BE2C (cell line): ENCODE results near the gene ATP1A2.

ENCODE experiments used
- DNase-seq: peaks from one replicate; pipeline ENCODE4 v3.0.0-alpha.2; 2020
- H3K27me3 ChIP-seq: fragments of 250-450 bp; sonication (Bioruptor Pico); 2 replicates; pipeline ENCODE4 v1.5.1; 2020; ENCODE audit warnings: mild to moderate bottlenecking
- H3K36me3 ChIP-seq: fragments of 250-450 bp; sonication (Bioruptor Pico); 2 replicates; pipeline ENCODE4 v1.5.1; 2020; ENCODE audit warnings: mild to moderate bottlenecking
- H3K4me1 ChIP-seq: fragments of 250-450 bp; sonication (Bioruptor Pico); 2 replicates; pipeline ENCODE4 v1.5.1; 2020
- H3K4me3 ChIP-seq: 2 replicates; pipeline ENCODE4 v1.5.1; 2011; ENCODE audit warnings: low read depth, low read length
- H3K9me3 ChIP-seq: fragments of 250-450 bp; sonication (Bioruptor Pico); 2 replicates; pipeline ENCODE4 v1.5.1; 2020
- TF ChIP-seq, protein P1 (sequence below): IDR thresholded peaks from 2 replicates; pipeline ENCODE4 v1.5.1; 2012; ENCODE audit warnings: mild to moderate bottlenecking, low read depth, low read length

ATP1A2 gene

DNA sequence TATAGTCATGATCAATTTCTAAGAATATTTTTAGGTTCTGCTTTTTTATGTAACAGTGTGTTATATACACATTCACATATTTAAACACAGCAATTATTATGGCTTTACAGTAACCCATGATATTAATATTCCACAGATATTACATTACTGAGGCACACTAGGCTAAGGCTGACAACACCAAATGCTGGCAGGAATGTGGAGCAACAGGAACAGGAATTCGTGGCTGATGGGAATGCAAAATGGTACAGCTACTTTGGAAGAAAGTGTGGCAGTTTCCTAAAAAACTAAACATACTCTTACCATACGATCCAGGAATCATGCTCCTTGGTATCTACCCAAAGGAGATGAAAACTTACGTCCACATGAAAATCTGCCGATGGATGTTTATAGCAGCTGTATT, 36.1 kb upstream of the ATP1A2 start:
- no peak for DNase-seq
- Histone ChIP-seq H3K36me3 (no peaks in the 10 kb centered on the region), H3K27me3 (peaks cover 89% of the 10 kb centered on the region), H3K4me1 (no peaks in the 10 kb centered on the region), H3K9me3 (no peaks in the 10 kb centered on the region; the same call in 1 of the 2 replicates), H3K4me3 (no peak overlapping the region)
- TF ChIP-seq, protein P1, sequence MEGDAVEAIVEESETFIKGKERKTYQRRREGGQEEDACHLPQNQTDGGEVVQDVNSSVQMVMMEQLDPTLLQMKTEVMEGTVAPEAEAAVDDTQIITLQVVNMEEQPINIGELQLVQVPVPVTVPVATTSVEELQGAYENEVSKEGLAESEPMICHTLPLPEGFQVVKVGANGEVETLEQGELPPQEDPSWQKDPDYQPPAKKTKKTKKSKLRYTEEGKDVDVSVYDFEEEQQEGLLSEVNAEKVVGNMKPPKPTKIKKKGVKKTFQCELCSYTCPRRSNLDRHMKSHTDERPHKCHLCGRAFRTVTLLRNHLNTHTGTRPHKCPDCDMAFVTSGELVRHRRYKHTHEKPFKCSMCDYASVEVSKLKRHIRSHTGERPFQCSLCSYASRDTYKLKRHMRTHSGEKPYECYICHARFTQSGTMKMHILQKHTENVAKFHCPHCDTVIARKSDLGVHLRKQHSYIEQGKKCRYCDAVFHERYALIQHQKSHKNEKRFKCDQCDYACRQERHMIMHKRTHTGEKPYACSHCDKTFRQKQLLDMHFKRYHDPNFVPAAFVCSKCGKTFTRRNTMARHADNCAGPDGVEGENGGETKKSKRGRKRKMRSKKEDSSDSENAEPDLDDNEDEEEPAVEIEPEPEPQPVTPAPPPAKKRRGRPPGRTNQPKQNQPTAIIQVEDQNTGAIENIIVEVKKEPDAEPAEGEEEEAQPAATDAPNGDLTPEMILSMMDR = no peak

DNA sequence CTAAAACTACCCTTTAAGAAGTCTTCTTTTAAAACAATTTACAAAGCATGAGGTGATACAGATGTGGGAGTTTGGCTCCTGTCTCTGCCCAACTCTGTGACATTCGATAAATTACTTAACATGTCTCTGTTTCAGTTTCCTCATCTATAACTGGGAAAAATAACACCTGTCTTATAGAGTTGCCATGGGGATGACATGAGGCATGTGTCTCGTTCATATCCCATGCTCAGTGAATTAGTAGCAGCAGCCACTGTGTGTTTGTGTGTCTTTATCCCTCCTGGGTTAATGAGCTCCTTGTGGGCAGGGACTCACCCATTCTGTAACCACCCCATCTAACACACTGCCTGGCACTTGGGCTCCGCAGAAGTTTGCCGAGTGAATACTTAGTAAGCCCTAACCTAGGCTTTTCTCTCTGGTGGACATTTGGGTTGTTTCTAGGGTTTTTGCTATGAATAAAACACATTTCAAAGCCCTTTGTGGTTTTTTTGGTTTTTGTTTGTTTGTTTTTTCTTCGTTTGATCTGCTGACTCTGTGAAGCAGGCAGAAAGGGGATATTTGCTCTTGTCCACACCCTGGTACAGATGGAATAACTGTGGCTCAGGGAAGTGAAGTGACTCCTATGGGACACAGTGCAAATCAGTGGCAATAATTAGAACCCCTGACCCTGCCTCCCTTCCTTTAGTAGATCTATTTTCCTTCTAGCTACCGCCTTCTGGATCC, 35.0 kb upstream of the ATP1A2 start:
- H3K4me3 ChIP-seq = no peak overlapping the region
- H3K9me3 ChIP-seq = no peaks in the 10 kb centered on the region; the same call in 1 of the 2 replicates
- H3K36me3 ChIP-seq = no peaks in the 10 kb centered on the region
- no peak for DNase-seq
- TF ChIP-seq, protein P1 = no peak
- no peaks in the 10 kb centered on the region for H3K4me1 ChIP-seq
- H3K27me3 ChIP-seq = peaks cover 81% of the 10 kb centered on the region

DNA sequence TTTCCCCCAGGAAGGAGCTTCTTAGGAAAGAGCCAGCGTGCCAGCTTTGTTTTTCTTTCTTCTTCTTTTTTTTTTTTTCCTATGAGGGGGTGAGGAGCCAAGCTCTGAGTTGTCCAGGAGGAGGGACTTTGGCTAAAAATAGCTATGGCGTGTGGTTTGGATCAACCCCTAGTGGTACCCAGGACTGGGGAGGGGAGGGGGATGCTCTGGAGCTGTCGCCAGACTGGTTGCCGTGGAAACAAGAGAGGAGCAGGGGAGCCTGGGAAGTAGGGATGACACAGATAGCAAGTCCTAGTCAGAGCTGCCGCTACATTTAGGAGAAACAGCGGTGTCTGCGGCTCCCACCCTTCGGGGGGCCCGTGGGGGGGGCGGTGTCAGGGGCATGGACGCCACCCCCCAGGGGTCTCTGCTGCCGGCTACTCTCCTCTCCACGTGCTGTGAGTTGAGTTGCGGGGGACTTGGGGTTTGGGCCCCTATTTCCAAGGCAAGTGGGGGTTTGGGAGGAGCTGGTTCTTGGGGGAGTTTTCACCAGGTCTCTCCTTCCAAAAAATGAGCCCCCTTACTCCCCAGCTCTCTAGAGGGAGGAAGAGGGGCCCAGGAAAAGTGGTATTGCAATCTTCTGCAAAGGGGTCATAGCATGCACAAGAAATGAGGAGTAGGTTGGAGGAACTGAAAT, 34.2 kb upstream of the ATP1A2 start, which contains the start of gene KCNJ9:
Gene KCNJ9, plus strand, starts transcription at position 278 of the 676 bp plus-strand sequence. CDS start 2,493 bp downstream, outside the sequence.
- H3K27me3 ChIP-seq = peaks cover 72% of the 10 kb centered on the region
- no peak within 1 kb of the TSS for H3K4me3 ChIP-seq
- TF ChIP-seq, protein P1 = no peak
- H3K4me1 ChIP-seq = no peaks in the 10 kb centered on the region
- no peaks in the 10 kb centered on the region for H3K36me3 ChIP-seq
- no peaks in the 10 kb centered on the region for H3K9me3 ChIP-seq
- no peak for DNase-seq

DNA sequence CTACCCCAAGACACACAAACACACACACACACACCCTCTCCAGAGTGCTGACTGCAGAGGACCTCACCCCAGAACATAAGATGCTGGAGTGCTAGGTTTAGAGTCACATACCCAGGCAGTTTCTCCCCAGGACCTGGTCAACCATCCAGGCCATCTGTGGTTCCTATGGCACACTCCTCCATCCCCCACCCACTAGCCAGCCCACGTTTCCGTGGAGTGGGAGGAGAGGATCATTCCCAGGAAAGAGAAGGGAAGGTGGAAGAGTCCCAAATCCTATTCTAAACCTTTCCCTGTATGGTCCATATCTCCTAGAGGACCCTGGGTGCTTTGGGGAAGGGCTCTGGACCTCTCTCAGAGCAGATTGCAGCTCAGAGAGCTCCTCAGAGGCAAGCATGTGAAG, 33.1 kb upstream of the ATP1A2 start:
- Histone ChIP-seq H3K36me3 (no peaks in the 10 kb centered on the region), H3K4me1 (no peaks in the 10 kb centered on the region), H3K4me3 (no peak overlapping the region), H3K9me3 (no peaks in the 10 kb centered on the region), H3K27me3 (peaks cover 63% of the 10 kb centered on the region)
- DNase-seq = no peak
- TF ChIP-seq, protein P1 = no peak

DNA sequence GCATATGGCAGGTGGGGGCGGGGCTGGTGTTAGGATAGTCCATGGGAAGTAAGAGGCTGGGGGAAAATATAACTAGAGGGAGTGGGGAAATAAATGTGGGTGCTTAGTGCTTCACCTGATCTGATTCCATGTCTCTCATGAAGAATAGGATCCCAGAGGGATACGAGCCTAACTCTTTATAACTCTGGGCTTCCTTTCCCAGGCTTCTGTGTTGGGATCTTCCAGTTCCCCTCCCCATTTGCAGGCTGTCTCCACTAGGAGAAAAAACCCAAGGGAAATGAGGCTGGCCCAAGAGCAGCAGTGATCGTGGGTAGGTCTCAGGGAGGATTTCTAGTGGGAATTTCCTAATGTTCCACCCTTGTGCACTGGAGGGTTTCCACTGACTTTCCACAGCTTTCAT, 32.6 kb upstream of the ATP1A2 start:
- peaks cover 62% of the 10 kb centered on the region for H3K27me3 ChIP-seq
- no peak overlapping the region for H3K4me3 ChIP-seq
- DNase-seq = no peak
- H3K9me3 ChIP-seq = no peaks in the 10 kb centered on the region
- H3K4me1 ChIP-seq = no peaks in the 10 kb centered on the region
- no peaks in the 10 kb centered on the region for H3K36me3 ChIP-seq
- TF ChIP-seq, protein P1 = no peak
